Central memory CD4-positive, alpha-beta T cell (primary cell): Measurements from ENCODE around the gene VWA5A.
"Not testable (repeated sequence)": the region's sequence is repeated elsewhere in the genome, so short reads cannot be mapped to it uniquely, and the experiment has no call there.

Source experiments
- DNase-seq: peaks from one replicate; pipeline ENCODE4 v3.0.0; 2022

The VWA5A gene

DNA sequence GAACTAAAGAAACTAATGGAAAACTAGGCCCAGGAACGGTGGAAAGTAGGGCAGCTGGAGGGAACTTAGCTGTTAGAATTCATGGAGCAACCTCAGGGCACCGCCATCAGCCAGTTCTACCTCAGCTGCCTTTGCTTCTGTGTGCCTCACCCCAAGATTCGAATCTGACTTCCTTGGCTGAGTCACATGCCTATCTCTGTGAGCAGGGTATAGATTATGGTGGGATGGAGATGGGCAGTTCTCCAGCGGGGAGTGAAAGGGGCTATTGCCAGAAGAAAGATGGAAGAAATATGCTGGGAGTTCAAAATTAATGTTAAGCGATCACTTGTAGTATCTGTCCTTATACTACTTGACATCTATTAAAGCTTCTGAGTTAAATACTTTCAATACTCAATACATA lies 18.9 kb upstream of the VWA5A start:
- no peak for DNase-seq

DNA sequence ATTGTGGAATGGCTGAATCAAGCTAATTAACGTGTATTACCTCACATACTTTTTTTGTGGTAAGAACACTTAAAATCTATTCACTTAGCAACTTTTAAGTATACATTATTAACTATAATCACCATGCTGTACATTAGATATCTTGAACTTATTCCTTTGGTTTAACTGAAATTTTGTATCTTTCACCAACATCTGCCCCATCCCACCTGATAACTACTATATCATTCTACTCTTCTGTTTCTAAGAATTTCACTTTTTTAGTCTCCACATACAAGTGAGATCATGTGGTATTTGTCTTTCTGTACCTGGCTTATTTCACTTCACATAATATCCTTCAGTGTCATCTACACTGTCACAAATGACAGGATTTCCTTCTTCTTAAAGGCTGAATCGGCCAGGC lies 17.1 kb upstream of the VWA5A start:
- no peak for DNase-seq

- no peak for DNase-seq
Measured at GRCh38 chr11:124101737-124102136, 13.5 kb upstream of the VWA5A start.

DNA sequence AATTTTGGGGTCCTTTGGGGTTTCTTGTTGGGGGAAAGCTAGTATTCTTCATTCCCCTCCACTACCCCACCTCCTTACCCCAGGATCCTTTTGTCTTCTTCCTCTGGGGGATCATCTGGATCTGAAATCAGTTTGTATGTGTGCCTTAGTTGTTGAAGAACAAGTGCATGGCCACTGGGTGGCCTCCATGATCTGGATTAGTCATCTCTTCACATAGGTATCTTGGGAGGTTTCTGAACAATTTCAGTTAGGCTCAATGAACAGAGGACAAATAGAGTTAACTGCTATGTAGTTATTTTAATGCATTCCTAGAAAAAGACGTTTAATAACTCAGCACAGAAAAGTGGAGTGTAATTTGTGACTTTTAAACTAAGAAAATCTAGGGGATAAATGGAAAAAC lies 7.1 kb upstream of the VWA5A start:
- no peak for DNase-seq

DNA sequence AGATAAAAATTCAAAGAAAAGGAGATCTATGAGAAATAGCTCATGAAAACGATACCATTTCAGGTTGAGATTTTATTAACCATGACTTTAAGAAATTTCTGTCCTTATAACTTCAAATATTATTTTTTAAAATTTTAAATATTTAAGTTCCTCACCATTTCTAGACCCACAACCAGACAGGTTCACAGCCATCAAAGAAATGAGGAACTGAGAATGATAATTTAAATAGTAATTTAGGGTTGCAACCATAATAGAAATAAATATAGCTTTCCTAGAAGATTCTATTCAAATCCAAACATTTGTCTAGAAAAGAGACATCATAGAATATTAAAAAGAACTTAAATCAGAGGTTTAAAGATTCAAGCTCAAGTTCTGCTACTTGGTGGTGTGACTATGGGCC lies 5.9 kb upstream of the VWA5A start:
- no peak for DNase-seq

- no peak for DNase-seq
Measured at GRCh38 chr11:124110201-124110600, 5.0 kb upstream of the VWA5A start.

- DNase-seq, result no peak
Measured at GRCh38 chr11:124113890-124114289, 1.4 kb upstream of the VWA5A start.

DNA sequence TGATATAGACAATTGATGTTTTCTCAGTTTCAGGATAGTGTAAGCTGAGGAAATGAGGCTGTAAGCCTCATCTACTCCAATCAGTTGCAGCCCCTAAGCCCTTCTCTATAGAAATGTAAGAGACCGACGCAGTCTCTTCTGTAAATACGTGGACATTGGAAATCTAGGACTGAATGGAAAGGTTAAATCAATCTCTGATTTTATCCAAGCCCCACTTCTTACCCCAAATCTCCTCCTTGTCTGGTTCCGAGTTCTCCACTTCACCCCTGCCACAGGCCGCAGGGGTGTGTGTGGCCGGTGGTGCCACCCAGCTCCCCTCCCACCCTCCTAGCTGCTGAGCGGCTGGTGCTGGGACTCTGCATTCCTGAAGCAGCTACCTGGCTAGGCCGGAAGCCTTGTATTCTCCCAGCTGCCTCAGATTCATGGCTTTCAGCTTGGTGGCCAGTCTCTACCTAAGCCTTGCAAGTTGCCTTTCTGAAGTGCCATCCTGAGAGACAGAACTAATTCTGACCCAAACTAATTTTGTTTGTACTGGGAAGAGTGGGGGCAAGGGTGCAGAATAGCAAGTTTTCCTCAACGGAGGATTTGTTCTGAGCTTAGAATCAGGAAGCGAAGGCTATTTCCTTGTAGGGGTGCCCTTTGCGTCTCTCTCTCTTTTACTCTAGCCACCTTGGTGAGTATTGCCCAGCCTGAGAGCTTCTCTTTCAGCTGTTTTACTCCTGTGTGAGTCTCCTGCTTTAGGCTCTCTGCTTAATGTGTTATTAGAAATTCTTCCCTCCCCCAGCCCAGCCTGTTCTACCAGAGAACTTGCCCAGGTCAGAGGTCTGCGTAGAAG lies 749 bp downstream of the VWA5A start:
- no peak for DNase-seq

GRCh38 chr11:124119103-124119502 lies 3.9 kb downstream of the VWA5A start:
- DNase-seq, result no peak

DNA sequence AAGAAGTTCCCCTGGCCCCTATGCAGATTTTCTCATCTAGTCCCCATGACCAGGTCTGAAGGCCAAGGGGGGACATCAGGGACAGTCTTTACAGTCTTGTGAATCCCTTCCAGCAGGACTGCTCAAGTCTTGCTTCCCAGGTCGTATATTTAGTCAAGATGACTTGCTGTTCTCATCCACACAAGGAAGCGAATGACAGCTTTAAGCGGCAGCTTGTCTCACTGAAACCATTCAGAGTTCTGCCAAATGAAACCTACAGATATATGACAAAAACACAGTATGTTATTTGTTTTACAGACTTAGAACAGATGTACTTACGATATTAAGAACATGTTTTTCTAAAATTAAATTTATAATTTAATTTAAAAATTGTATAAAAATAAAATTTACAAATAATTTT lies 5.6 kb downstream of the VWA5A start:
- DNase-seq, result no peak

GRCh38 chr11:124122123-124122522 lies 6.9 kb downstream of the VWA5A start:
- DNase-seq, result no peak

- no peak for DNase-seq
Measured at GRCh38 chr11:124123622-124124021, 8.4 kb downstream of the VWA5A start.

DNA sequence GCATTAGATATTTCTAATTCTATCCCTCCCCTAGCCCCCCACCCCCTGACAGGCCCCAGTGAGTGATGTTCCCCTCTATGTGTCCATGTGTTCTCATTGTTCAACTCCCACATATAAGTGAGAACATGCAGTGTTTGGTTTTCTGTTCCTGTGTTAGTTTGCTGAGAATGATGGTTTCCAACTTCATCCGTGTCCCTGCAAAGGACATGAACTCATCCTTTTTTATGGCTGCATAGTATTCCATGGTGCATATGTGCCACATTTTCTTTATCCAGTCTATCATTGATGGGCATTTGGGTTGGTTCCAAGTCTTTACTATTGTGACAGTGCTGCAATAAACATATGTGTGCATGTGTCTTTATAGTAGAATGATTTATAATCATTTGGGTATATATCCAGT lies 11.9 kb downstream of the VWA5A start:
- not testable (repeated sequence) for DNase-seq

DNA sequence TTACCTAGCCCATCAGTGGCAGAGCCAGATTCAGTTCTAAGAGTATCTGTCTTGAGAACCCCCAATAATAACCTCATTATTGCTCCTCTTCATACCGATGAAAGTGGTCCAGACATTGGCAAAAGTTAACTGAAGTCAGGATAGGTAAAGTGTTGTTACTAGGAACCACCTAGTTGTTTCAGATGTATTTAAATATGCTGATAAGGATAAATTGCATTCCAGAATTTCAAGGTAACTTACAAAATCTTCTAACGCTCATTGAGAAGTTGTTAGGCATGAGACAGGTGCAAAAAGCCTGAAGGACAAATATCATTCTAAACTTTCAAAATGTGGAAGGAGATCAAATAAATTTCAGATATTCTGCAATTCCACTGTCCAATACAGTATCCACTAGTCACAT lies 27.8 kb downstream of the VWA5A start:
- no peak for DNase-seq

DNA sequence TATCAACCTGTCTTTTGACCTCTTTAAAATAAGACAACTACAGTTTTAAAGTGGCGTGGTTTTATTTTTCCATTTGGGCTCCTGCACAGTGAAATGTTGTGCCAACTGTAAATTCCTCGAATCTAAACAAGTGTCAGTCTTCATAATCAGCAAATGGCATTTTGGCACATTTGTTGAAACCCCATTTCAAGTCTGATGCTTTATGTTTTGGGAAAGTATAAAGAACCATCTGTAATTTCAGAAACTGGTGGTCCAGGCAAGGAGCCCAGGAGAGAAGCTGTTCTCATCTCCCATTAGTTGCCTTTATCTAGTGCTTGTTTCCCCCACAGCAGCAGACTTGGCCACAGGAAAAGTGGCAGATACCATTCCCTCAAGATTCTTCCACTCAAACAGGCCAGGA lies 32.7 kb downstream of the VWA5A start:
- no peak for DNase-seq

GRCh38 chr11:124150684-124151083 lies 35.4 kb downstream of the VWA5A start:
- DNase-seq, result no peak

DNA sequence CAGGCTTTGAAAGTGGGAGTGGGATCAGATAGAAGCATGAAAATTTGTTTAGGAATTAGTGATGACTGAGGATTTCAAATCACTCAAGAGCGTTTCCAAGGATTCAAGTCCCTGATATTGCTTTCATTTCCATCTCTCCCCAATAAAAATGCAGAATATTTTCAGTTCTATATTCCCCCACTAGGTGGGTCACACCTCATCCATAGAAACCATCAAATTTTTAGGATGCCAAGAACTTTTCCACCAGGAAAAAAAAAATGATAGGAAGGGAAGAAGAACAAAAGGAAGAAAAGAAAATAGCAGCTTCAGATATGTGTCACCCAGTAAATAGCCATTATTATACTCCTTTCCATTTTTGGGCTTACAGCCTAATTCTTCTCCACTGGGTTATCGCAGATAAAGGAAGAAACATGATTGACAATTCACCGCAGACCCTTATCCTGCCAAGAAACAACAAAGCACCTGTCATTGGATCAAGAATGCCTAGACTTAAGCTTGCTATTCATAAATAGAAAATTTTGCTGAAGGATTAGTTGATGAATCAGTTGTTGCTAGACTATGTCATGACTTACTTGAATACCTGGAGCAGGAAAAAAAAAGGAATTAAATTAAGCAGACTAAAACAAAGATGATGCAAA lies 37.6 kb downstream of the VWA5A start:
- DNase-seq, result no peak

- DNase-seq, result no peak
Measured at GRCh38 chr11:124153821-124154220, 38.6 kb downstream of the VWA5A start.

- no peak for DNase-seq
Measured at GRCh38 chr11:124159481-124159880, 44.2 kb downstream of the VWA5A start.

DNA sequence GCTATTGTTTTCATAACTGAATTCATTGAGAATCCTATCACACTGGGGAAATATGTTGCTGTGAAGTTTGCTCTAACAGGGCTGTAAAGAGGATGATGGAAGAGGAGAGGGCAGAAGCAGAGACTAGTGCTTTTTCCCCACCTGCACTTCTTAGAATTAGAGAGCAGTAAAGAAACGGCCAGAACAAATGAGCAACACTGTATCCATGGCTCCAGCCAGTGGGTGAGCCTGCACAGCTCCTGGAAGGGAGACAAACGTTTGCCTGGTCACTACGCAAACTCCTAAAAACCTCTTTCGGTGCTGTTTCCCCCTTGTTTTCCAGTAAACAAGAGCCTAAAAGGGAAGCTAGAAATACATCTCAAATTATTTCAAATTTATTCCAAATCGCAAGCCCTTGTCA lies 45.7 kb downstream of the VWA5A start:
- DNase-seq, result no peak

GRCh38 chr11:124167826-124168231 lies 52.6 kb downstream of the VWA5A start:
- DNase-seq, result no peak

GRCh38 chr11:124168796-124169195 lies 53.5 kb downstream of the VWA5A start:
- no peak for DNase-seq

DNA sequence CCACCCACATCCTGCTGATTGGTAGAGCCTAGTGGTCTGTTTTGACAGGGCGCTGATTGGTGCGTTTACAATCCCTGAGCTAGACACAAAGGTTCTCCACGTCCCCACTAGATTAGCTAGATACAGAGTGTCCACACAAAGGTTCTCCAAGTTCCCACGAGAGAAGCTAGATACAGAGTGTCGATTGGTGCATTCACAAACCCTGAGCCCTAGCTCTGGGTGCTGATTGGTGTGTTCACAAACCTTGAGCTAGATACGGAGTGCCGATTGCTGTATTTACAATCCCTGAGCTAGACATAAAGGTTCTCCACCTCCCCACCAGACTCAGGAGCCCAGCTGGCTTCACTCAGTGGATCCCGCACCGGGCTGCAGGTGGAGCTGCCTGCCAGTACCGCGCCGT lies 55.1 kb downstream of the VWA5A start:
- not testable (repeated sequence) for DNase-seq

GRCh38 chr11:124170801-124171586 lies 55.7 kb downstream of the VWA5A start:
- no peak for DNase-seq
